ENCODE measurements around the gene PSAT1.

GRCh38 chr9:78326564-78326963, 29.6 kb downstream of the PSAT1 start:
- no peak for TF ChIP-seq EZH2 (IDR thresholded peaks at IDR 0.05; ENCODE audit: insufficient read depth, poor library complexity, severe bottlenecking)
- no peak for TF ChIP-seq EZH2phosphoT487 (IDR thresholded peaks at IDR 0.05; ENCODE audit: insufficient read depth, low read depth)

All from GM23248 (cell line).